ENCODE data around the gene CHML.

The CHML gene

GRCh38 chr1:241645199-241645598, 5.0 kb upstream of the CHML start:
- DNase-seq (ENCODE audit: low read depth), result no peak

DNA sequence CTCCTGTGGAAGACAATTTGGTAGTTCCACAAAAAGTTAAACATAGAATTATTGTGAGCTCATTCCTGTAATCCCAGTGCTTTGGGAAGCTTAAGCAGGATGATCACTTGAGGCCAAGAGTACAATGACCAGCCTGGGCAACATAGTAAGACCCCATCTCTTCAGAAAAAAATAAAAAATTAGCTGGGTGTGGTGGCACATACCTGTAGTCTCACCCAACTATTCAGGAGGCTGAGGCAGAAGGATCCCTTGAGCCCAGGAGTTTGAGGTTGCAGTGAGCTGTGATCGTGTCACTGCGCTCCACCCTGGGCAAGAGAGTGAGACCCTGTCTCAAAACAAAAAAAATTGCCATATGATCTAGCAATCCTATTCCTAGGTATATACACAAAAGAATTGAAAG, 4.1 kb upstream of the CHML start:
- DNase-seq (ENCODE audit: low read depth), result no peak

DNA sequence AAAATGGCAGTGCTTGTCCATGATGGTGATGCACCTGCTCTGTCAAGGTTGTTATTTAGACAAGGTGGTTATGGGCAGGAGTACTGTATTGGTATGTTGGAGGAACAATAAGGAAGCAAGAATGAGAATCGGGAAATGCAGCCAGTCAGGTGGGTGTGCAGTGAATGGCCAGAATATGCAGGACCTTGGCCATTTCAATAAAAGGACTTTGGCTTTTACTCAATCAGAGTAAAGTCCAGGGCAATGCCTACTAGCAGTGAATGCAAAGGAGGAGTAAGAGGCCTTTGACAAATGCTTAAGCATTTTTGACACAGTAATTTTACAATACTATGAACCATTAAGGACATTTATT, 2.4 kb upstream of the CHML start:
- no peak for DNase-seq (ENCODE audit: low read depth)

DNA sequence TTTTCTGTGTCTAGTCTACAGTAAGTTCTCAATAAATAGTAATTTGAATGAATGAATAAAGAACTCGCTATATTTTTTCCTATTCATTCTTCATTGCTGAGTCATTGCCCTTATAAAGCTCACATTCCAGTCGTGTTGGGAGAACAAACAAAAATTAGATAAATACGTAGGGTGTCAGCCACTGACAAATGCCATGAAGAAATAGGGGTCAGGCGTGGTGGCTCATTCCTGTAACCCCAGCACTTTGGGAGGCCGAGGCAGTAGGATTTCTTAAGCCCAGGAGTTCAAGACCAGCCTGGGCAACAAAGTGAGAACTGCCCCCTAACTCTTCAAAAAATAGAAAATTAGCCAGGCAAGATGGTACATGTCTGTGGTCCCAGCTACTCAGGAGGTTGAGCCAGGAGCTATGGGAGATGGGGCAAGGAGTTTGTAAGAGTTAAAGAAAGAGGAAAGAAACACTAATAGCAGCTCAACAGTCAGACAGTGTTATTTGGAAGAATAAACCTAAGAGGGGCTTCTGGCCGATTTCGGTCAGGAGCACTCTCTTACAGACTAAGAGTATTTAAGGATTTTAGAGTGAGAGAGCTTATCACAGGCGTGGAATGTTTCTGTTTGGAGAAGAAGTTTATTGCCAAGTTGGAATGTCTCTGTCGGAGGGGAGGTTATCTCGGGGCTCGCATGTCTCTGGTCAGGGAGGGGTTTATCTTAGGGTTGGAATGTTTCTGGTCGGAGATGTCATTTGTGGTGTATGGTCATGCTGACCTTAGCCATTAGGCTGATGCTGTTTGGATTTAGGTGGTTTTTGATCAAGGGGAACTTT, 1.8 kb upstream of the CHML start:
- no peak for DNase-seq (ENCODE audit: low read depth)

DNA sequence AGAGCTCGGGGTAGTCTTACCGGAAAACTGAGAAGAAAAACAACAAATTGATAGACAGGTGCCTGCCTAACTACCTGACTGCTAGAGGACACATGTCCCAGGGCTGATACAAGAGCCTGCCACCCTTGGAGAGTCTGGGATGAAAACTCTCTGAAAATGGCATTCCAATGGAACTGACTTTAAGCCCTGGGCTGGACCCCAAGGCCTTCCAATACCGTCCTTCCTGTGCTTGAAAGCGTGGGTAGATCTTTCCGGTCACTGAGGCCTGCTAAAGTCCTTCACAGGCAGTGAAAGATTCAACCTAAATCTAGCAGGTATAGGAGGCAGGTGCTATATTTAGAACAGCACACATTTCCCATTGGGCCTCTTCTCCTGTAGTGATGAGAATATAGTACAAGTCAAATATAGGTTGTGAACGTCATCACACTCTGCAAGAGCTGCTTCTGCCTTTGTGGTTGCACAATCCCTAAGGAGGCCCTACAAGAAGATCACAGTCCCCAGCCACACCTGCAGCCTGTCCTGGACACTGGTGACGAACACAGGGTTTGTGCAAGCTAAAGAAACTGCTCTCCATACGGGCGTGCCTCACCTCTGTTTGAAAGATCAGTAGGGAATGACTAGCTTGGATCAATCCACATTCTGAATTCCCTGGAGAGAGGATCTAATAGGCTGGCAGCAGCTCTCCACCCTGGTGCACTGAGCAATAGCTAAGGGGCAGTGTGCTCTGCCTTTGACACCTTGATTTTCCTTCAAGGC, 876 bp upstream of the CHML start:
- no peak for DNase-seq (ENCODE audit: low read depth)

DNA sequence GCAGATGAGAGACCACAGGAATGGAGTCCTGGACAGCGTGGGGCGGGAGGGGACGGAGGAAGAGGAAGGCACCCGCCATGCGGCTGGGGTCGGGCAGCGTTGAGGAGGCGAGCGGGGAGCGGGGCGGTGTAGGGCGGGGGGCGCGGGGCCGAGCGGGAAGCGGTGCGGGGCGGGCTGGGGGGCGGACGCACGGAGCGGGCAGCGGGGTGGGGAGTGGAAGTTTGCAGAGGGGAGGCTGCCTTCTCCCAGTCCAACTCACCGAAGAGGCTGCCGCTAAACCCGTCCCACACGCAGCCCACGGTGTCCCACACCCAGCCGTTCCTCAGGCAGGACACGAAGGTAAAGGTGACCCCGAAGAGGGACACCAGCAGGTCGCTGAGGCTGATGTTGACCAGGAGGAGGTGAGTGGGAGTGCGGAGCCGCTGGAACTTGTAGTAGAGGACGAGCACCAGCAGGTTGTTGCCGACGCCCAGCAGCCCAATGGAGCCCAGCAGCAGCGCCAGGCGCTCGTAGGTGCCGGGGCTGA, 483 bp downstream of the CHML start:
- peak; percentile 5 for DNase-seq (ENCODE audit: low read depth)

DNA sequence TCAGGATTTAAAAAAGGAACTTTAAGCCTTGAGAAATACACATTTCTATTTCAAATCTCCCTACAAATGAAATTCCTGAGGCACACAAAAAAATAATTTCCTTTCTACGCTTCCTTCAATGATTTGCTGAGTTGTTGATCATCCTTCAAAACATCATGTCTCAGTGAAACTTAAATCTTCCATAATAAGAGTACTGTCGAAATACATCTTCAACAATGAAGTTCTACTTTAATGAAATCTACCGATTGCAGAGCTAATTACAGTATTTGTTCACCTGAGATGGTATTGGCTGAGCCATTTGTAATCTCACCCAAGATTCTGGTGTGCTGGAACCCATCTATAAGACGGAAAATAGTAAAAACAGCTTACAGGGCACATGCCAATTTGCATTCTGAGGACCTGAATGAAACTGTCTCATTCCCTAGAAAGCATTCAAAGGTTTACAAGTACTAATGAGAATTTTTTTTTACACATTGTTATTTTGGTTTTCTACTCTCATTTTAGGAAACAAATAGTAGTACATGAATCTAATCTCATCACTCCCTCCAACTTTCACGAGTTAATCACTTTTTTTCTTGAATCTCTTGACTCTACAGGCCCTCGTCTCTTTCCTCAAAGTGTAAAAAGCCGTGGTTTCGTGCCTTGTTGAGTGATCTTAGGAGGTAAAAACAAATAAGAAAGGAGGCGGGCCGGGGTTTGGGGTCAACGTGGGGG, 1.1 kb downstream of the CHML start:
- no peak for DNase-seq (ENCODE audit: low read depth)

GRCh38 chr1:241638099-241638682, 2.0 kb downstream of the CHML start:
- DNase-seq (ENCODE audit: low read depth), result no peak

- DNase-seq (ENCODE audit: low read depth), result no peak
These were observed 2.6 kb downstream of the CHML start for GRCh38 chr1:241637604-241638003.

GRCh38 chr1:241637046-241637590, 3.1 kb downstream of the CHML start:
- DNase-seq (ENCODE audit: low read depth), result no peak

DNA sequence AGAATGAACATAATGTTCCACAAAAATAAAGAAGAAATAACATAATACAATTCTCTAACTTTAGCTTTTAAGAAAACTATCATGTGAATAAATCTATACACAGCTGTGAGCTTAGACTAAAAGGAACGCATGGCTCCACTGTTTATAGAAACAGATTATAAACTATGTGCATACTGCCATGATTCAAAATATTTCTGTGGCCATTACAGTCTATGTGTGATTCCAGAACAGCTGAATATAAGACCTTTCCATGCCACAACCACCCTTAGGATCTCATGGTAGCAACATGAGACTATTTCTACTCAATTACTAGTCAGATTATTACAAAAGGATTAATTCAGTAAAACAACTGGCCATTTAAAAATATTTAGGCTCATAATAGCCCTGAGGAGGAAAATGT, 3.9 kb downstream of the CHML start:
- DNase-seq (ENCODE audit: low read depth), result no peak

DNA sequence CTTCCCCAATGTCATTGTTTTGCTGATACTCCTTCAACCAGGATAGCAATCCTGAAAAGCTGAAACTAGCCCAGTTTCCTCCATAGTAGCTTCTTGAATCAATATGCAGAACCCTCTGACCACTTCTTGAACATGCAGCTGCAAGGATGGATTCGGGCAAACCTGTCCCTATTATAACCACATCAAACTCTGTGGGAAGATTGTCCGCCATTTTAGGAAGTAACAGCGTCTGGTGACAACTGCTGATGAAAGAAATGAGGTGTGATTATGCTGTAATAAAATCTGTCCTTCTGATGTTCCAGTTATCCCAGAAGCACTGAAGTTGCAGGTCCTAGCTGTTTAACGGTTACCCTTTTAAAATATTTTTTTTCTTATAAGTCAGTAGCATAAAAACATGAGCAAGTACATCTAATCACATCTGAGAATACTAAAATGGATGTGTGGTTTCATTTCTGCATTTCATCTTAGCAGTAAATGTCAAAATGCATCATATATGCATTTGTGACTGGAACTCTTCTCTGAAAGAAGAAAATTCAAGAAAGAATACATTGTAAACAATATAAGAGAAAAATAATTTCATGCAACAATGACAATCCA, 4.5 kb downstream of the CHML start:
- DNase-seq (ENCODE audit: low read depth), result no peak

DNA sequence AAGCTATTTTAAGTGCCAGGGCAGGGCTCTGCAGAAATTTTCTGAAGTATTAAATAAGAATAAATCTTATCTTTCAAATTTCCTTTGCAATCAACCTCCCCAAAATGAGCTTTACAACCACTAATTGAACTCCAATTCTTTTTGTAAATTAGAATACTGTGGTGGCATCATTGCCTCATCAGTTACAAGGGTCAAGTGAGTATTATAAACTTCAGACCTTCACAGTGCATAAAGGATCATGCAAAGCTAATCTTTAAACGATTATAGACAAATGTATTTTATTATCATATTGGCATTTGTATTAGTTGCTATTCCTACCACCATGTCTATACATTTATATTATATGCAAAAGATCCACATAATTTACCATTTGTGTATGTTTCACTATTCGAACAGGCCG, 7.2 kb downstream of the CHML start:
- no peak for DNase-seq (ENCODE audit: low read depth)

- no peak for DNase-seq (ENCODE audit: low read depth)
These were observed 8.5 kb downstream of the CHML start for GRCh38 chr1:241631674-241632073.

GRCh38 chr1:241630899-241631298, 9.3 kb downstream of the CHML start:
- no peak for DNase-seq (ENCODE audit: low read depth)

DNA sequence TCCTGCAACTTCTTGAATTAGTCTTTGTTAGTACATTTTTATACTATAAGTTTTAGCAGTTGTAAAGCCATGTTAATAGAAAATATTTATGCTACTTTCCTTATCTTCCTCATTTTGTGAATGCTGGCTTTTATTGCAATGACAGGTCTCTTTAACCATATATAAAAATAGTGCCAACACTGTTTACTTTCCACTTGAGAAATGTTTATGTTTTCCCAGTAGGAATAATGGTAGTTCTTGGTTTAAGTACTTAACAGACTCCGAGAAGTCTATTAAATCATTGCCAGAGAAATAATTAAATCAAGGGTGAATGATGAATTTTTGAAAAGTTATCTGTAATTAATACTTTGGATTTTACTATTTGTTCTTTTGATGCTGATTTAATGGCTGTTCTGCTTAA, 9.7 kb downstream of the CHML start:
- DNase-seq (ENCODE audit: low read depth), result no peak

GRCh38 chr1:241630005-241630404, 10.2 kb downstream of the CHML start:
- DNase-seq (ENCODE audit: low read depth), result no peak

DNA sequence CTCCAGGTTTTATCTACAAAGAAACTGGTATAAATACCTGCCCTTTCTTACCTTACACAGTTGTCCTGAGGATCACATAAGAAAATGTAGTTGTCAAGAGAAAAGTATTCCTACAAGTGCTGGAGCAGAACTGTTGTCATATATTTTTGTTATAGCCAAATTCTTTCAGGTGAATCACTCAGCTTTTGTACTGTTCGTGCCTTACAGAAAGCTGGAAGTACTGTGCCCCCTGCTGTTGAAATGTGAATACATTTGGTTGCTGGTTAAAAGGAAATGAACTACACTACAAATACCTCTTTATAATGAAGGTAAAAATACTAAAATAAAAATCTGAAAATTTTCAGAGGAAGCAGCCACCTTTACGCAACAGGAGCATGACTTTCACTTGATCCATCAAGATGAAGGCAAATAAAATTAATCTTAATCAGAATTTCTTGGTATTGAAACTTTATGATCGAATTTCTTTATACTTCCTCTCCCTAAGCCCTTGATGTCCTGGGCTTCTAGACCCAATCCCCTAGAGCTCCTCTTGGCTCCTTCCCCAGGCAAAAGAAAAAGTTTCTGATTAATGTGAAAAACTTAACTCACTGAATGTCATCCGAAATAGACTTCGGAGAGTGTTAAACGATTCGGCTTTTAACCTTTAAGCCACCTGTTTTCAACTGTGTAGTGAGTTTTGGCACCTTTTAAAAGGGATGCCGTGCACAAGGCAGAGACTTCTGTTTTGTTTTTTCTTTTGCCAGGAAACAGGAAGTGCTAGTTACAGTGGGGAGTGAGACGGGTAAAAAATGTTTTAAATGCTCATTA, 12.5 kb downstream of the CHML start:
- peak; percentile 21 for DNase-seq (ENCODE audit: low read depth)

GRCh38 chr1:241624935-241625334, 15.2 kb downstream of the CHML start:
- DNase-seq (ENCODE audit: low read depth), result no peak

GRCh38 chr1:241622669-241623068, 17.5 kb downstream of the CHML start:
- no peak for DNase-seq (ENCODE audit: low read depth)

GRCh38 chr1:241617426-241617825, 22.7 kb downstream of the CHML start:
- DNase-seq (ENCODE audit: low read depth), result no peak
